Measurements from ENCODE around the gene UBE2J1. TPM values are rescaled to one million over a fixed set of nuclear protein-coding genes. Genes with fewer than 3 reads are reported as not detected.
A peak's percentile ranks its signal among the peaks of the same experiment; 100 is the strongest.

The UBE2J1 gene
- total and polyA plus RNA-seq, 9 of the 15 experiments (the other 6 are each of a cell fraction or from before 2014, with no cell fraction given): 11.6 to 32.6 (median 22.0) TPM

DNA sequence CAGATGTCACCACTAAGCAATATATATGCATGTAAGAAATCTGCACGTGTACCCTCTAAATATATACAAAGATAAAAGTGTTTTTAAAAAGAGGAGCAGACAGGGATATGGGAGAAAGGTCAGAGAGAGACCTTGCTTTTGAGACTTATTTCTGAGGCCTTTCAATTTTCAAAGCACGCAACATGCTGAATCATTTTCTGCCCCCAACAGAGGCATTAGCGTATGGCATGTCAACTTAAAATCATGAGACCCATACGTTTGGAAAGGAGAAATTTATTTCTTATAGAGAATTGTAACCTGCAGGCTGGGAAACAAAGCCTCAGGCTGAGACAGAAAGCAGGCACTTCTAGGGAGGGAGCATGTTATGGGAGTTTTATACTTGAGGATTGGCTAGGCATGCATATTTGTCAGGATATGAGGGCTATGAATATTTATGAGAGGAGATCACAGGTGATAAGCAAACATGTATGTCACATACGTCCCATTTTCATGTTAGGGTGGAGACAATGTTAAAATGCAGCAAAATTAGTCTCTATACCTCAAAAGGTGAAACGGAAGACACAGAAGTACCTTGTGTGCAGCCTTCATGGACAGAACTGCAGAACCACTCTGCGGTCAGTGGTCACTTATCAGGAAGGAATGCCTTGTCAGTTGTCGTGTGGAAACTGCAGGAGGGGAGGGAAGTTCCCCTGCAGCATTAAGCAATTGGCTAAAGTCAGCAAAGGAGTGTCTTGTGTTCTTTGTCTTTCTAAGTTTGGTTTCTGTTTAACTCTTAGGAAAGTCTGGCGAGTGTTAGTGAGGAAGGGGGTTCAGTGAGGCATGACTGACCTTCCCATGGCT, 31.2 kb downstream of the UBE2J1 start (continued):
- TF ChIP-seq SETDB1 (IDR thresholded peaks at IDR 0.05; ENCODE audit: low read length): no peak
- no peak for TF ChIP-seq ILK (tag; IDR thresholded peaks at IDR 0.05; ENCODE audit: borderline replicate concordance, low read depth)
- TF ChIP-seq SMARCE1 (IDR thresholded peaks at IDR 0.05): peak; percentile 88
- no peak for TF ChIP-seq TSC22D4 (tag; IDR thresholded peaks at IDR 0.05)
- TF ChIP-seq NBN (IDR thresholded peaks at IDR 0.05; ENCODE audit: low read depth): 0 out of 2 replicates have a peak, but pooled peaks have one; percentile 27
- no peak for TF ChIP-seq ELF1 (tag; IDR thresholded peaks at IDR 0.05)
- TF ChIP-seq SIN3B (IDR thresholded peaks at IDR 0.05; ENCODE audit: low read depth): no peak
- no peak for TF ChIP-seq CBX8 (IDR thresholded peaks at IDR 0.05; ENCODE audit: borderline replicate concordance, extremely low read depth, low read depth, low read length, poor library complexity, severe bottlenecking)
- TF ChIP-seq SAP30 (IDR thresholded peaks at IDR 0.05; ENCODE audit: borderline replicate concordance, insufficient read depth, low read depth, low read length, poor library complexity, severe bottlenecking): no peak
- no peak for TF ChIP-seq PHF21A (IDR thresholded peaks at IDR 0.05; ENCODE audit: borderline replicate concordance, low read depth)
- peak; percentile 94 for TF ChIP-seq TEAD4 (IDR thresholded peaks at IDR 0.05; ENCODE audit: low read length)
- no peak for TF ChIP-seq TEAD4 (CRISPR knock-in tag; IDR thresholded peaks at IDR 0.05; ENCODE audit: borderline replicate concordance)
- TF ChIP-seq ATF6 (CRISPR knock-in tag; IDR thresholded peaks at IDR 0.05): no peak
- TF ChIP-seq ZFP91 (CRISPR knock-in tag; IDR thresholded peaks at IDR 0.05): no peak
- no peak for TF ChIP-seq NFATC3 (IDR thresholded peaks at IDR 0.05)
- TF ChIP-seq BRF1 (IDR thresholded peaks at IDR 0.05; ENCODE audit: borderline replicate concordance, extremely low read depth, insufficient read length): no peak
